IgD-negative memory B cell (primary cell): ENCODE results near the gene SHROOM3. TPM values are rescaled to one million over a fixed set of nuclear protein-coding genes. Genes with fewer than 3 reads are reported as not detected.

Experiments used
- H3K27ac Mint-ChIP-seq, 3 donors: one replicate each; pipeline ENCODE4 v1.8.0; 2020 to 2022; ENCODE audit warnings: mild to moderate bottlenecking in 3 of 3, mixed read lengths in 3 of 3, moderate library complexity in 1 of 3
- H3K27me3 Mint-ChIP-seq: one replicate; pipeline ENCODE4 v1.8.0; 2021; ENCODE audit warnings: mixed read lengths
- H3K36me3 Mint-ChIP-seq: one replicate; pipeline ENCODE4 v1.8.0; 2020; ENCODE audit warnings: mild to moderate bottlenecking, mixed read lengths
- H3K4me1 Mint-ChIP-seq, 3 donors: one replicate each; pipeline ENCODE4 v1.8.0; 2020 to 2022; ENCODE audit warnings: mixed read lengths in 3 of 3, mild to moderate bottlenecking in 1 of 3
- H3K4me3 Mint-ChIP-seq, 4 donors: one replicate each; pipeline ENCODE4 v1.8.0; 2020 to 2022; ENCODE audit warnings: mild to moderate bottlenecking in 4 of 4, mixed read lengths in 4 of 4, moderate library complexity in 3 of 4
- H3K9me3 Mint-ChIP-seq, 3 donors: one replicate each; pipeline ENCODE4 v1.8.0; 2020 to 2021; ENCODE audit warnings: mixed read lengths in 3 of 3, mild to moderate bottlenecking in 1 of 3
- polyA plus RNA-seq: library from polyadenylated mRNA; unstranded; fragments of 300-500 nt; fragmentation: Illumina TruSeq; gene quantifications from one replicate; pipeline ENCODE4 v1.2.3, GENCODE V29; 2021

The SHROOM3 gene
- polyA plus RNA-seq, 1 donor from 2014 or later = not detected

GRCh38 chr4:76804096-76804495 lies 369.1 kb downstream of the SHROOM3 start:
- Mint-ChIP-seq H3K27ac (no peak overlapping the region), H3K4me1 (peaks cover 0 to 2% (median 0%) of the 10 kb centered on the region in 3 donors), H3K9me3 (peaks cover 5 to 24% (median 14%) of the 10 kb centered on the region in 3 donors), H3K36me3 (no peaks in the 10 kb centered on the region), H3K4me3 (peak overlapping the region in 1 of 4 donors; percentile 33), H3K27me3 (peaks cover 6% of the 10 kb centered on the region)

DNA sequence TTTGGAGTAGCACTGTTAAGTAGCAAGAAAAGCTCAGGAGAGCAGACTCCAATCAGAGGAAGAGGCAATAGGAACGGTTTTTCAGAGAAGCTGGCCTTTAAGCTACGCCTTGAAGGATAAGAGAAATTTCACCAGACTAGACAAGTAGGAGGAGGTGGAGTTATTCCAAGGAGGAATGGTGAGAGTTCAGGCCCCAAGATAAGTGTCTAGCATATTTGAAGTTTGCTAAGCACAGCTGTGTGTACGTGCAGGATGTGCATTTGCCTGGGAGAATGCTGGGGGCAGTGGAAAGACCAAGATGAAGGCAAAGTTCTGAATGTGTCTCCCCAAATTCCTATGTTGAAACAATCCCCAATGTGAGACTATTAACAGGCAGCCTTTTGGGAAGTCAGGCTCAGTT lies 371.3 kb downstream of the SHROOM3 start:
- Mint-ChIP-seq H3K4me3 (no peak overlapping the region), H3K27ac (no peak overlapping the region), H3K4me1 (no peaks in the 10 kb centered on the region)

GRCh38 chr4:76806757-76807156 lies 371.7 kb downstream of the SHROOM3 start:
- H3K4me3 Mint-ChIP-seq = no peak overlapping the region
- H3K4me1 Mint-ChIP-seq = no peaks in the 10 kb centered on the region
- H3K27ac Mint-ChIP-seq = peak overlapping the region in 1 of 3 donors; percentile 4
- H3K36me3 Mint-ChIP-seq = no peaks in the 10 kb centered on the region
- peaks cover 7% of the 10 kb centered on the region for H3K27me3 Mint-ChIP-seq
- peaks cover 5 to 24% (median 14%) of the 10 kb centered on the region in 3 donors for H3K9me3 Mint-ChIP-seq

More for the DNA sequence above, 371.3 kb downstream of the SHROOM3 start:
- peaks cover 6% of the 10 kb centered on the region for H3K27me3 Mint-ChIP-seq
- no peaks in the 10 kb centered on the region for H3K36me3 Mint-ChIP-seq
- H3K9me3 Mint-ChIP-seq = peaks cover 5 to 24% (median 14%) of the 10 kb centered on the region in 3 donors

- Mint-ChIP-seq H3K4me1 (no peaks in the 10 kb centered on the region), H3K36me3 (no peaks in the 10 kb centered on the region), H3K27me3 (peaks cover 7% of the 10 kb centered on the region), H3K4me3 (no peak overlapping the region), H3K27ac (no peak overlapping the region), H3K9me3 (peaks cover 5 to 24% (median 14%) of the 10 kb centered on the region in 3 donors)
Observed at GRCh38 chr4:76809594-76810305, 374.7 kb downstream of the SHROOM3 start.

GRCh38 chr4:76811604-76812412 lies 376.8 kb downstream of the SHROOM3 start:
- Mint-ChIP-seq H3K36me3 (no peaks in the 10 kb centered on the region), H3K27me3 (peaks cover 11% of the 10 kb centered on the region), H3K4me3 (no peak overlapping the region), H3K27ac (no peak overlapping the region), H3K4me1 (no peaks in the 10 kb centered on the region), H3K9me3 (peaks cover 1 to 22% (median 10%) of the 10 kb centered on the region in 3 donors)

GRCh38 chr4:76813070-76813469 lies 378.0 kb downstream of the SHROOM3 start:
- Mint-ChIP-seq H3K27me3 (peaks cover 11% of the 10 kb centered on the region), H3K4me1 (no peaks in the 10 kb centered on the region), H3K9me3 (peaks cover 0 to 17% (median 5%) of the 10 kb centered on the region in 3 donors), H3K4me3 (no peak overlapping the region), H3K27ac (no peak overlapping the region), H3K36me3 (no peaks in the 10 kb centered on the region)

DNA sequence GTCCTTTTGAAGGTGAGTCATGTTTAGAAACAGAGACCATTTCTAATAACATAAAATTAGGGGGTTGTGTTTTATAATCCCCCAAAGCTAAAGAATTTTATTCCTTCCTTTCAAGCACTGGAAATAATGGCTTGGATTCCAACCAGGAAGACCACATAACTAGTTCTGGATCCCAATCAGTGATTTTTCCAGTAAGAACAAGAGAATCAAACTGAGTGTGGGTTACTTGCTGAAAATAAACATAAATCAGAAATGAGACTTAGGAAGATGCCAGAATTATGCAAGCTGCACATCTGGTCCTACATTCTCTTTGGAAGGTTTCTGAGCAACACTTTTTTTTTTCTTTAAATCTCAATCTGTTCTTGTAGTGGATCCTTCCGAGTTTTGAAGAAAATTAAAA lies 386.6 kb downstream of the SHROOM3 start:
- no peaks in the 10 kb centered on the region for H3K36me3 Mint-ChIP-seq
- H3K9me3 Mint-ChIP-seq = peaks cover 0 to 3% (median 0%) of the 10 kb centered on the region in 3 donors

DNA sequence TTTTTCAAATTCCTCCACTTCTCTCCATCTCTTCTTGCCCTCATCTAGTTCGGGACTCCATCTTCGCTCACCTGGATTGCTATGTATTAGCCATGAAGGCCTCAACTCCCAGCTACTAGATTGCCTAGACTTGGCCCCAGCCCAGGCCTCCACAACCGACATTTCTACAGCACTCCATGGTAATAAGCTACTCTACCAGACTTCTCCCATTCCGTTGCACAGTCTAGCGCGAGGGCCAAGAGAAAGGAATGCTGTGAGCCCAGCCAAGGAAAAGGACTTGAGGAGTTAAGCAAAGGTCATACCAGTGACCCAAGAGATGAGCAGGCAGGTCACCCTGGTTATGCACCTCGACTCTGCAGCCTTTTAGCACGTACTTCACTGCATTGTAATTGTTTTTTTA lies 387.3 kb downstream of the SHROOM3 start:
- H3K36me3 Mint-ChIP-seq = no peaks in the 10 kb centered on the region
- no peak overlapping the region for H3K27ac Mint-ChIP-seq
- peaks cover 0 to 3% (median 0%) of the 10 kb centered on the region in 3 donors for H3K9me3 Mint-ChIP-seq
- H3K4me1 Mint-ChIP-seq = no peaks in the 10 kb centered on the region
- peaks cover 16% of the 10 kb centered on the region for H3K27me3 Mint-ChIP-seq
- no peak overlapping the region for H3K4me3 Mint-ChIP-seq

More for the DNA sequence above, 386.6 kb downstream of the SHROOM3 start:
- Mint-ChIP-seq H3K27me3 (peaks cover 16% of the 10 kb centered on the region), H3K27ac (no peak overlapping the region), H3K4me3 (no peak overlapping the region), H3K4me1 (no peaks in the 10 kb centered on the region)

- Mint-ChIP-seq H3K4me1 (no peaks in the 10 kb centered on the region), H3K4me3 (no peak overlapping the region), H3K36me3 (no peaks in the 10 kb centered on the region), H3K27me3 (peaks cover 15% of the 10 kb centered on the region), H3K9me3 (peaks cover 0 to 3% (median 2%) of the 10 kb centered on the region in 3 donors), H3K27ac (no peak overlapping the region)
Observed at GRCh38 chr4:76823495-76823894, 388.5 kb downstream of the SHROOM3 start.

DNA sequence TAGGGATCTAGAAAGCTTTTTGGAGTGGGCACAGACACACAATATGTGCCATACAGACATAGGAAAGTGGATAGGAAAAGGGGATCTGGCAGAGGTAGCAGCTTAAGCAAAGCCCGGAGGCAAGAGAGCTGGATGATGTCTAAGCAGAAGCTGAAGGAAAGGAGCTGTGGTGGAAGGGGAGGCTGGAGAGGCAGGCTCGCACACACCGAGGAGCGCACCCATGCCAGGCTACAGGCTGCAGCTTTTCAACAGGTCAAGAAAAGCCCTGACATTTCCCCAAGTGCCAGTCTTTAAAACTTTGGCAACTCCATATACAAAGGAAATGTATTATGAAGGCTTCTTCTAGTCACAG lies 395.6 kb downstream of the SHROOM3 start:
- Mint-ChIP-seq H3K4me3 (no peak overlapping the region), H3K36me3 (no peaks in the 10 kb centered on the region), H3K4me1 (no peaks in the 10 kb centered on the region), H3K9me3 (peaks cover 0 to 5% (median 4%) of the 10 kb centered on the region in 3 donors), H3K27me3 (peaks cover 3% of the 10 kb centered on the region), H3K27ac (no peak overlapping the region)

- Mint-ChIP-seq H3K36me3 (no peaks in the 10 kb centered on the region), H3K27me3 (peaks cover 3% of the 10 kb centered on the region), H3K27ac (peak overlapping the region in 1 of 3 donors; percentile 56), H3K4me3 (no peak overlapping the region), H3K9me3 (peaks cover 0 to 5% (median 4%) of the 10 kb centered on the region in 3 donors), H3K4me1 (no peaks in the 10 kb centered on the region)
Observed at GRCh38 chr4:76830964-76831703, 396.1 kb downstream of the SHROOM3 start.

DNA sequence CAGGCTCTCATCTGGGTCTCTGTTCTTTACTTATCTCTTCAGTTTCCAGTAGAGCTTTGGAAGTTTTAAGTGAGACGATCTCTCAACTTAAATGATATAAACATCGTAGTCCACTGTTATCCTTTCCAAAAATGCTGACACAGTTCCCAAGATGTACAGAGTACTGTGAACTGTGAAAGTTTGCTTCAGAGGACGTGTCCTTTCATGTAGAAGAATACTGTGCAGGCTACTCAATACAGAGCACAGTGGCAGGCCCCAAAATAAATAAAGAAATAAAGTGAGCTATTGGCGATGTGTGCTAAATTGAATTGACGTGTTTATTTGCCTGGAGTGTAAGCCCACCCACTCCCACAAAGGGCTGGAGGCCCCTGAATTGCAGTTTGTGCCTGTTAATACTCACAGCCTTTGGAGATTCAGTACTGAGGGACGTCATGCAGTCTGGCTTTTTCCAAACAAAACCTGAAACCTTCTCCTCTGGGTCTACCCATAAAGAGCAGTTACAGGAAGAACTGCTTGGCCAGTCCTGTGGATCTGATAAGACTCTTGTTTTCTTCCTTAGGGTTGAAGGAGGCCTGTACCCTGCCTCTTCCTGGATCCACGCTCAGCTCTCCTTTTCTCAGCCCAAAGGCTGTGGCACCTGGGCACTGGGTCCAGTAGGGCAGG lies 396.8 kb downstream of the SHROOM3 start:
- H3K27me3 Mint-ChIP-seq = peaks cover 3% of the 10 kb centered on the region
- H3K4me1 Mint-ChIP-seq = no peaks in the 10 kb centered on the region
- no peaks in the 10 kb centered on the region for H3K36me3 Mint-ChIP-seq
- H3K27ac Mint-ChIP-seq = no peak overlapping the region
- peaks cover 0 to 5% (median 4%) of the 10 kb centered on the region in 3 donors for H3K9me3 Mint-ChIP-seq
- H3K4me3 Mint-ChIP-seq = no peak overlapping the region
